DND-41 (cell line): ENCODE measurements around the gene GNS.

Experiments
- ATAC-seq: fragments of 200-7000 bp; cut with Tn5 transposase; 3 replicates; pipeline ENCODE4 v1.9.1; 2021; ENCODE audit warnings: low read depth; ENCODE audit not compliant: insufficient read depth
- DNase-seq: peaks from one replicate; pipeline ENCODE4 v3.0.0-alpha.2; 2020
- H2AFZ ChIP-seq: 2 replicates; pipeline ENCODE4 v1.6.0; 2012; ENCODE audit warnings: low read depth, low read length
- H3K27ac ChIP-seq: 2 replicates; pipeline ENCODE4 v1.5.1; 2012; ENCODE audit warnings: low read length, inconsistent platforms
- H3K27me3 ChIP-seq: fragments of 200-600 bp; sonication (generic); 2 replicates; pipeline ENCODE4 v1.6.0; 2012; ENCODE audit warnings: low read length, mild to moderate bottlenecking, inconsistent platforms; ENCODE audit not compliant: insufficient read depth, poor library complexity
- H3K36me3 ChIP-seq: 2 replicates; pipeline ENCODE4 v1.5.1; 2012; ENCODE audit warnings: low read length, inconsistent platforms; ENCODE audit not compliant: insufficient read depth
- H3K4me1 ChIP-seq: 2 replicates; pipeline ENCODE4 v1.5.1; 2012; ENCODE audit warnings: mild to moderate bottlenecking, low read length; ENCODE audit not compliant: insufficient read depth
- H3K4me2 ChIP-seq: 2 replicates; pipeline ENCODE4 v1.6.0; 2012; ENCODE audit warnings: mild to moderate bottlenecking, moderate library complexity, low read length, inconsistent platforms; ENCODE audit not compliant: insufficient read depth
- H3K4me3 ChIP-seq, 2 experiments: fragments of 200-600 bp in 1 of 2; shearing (Covaris generic) in 1 of 2; 2 replicates each; pipeline ENCODE4 v1.5.1; 2012 to 2016; ENCODE audit warnings: inconsistent platforms in 2 of 2, low read length in 2 of 2, mild to moderate bottlenecking in 2 of 2, low read depth in 1 of 2, moderate library complexity in 1 of 2
- H3K79me2 ChIP-seq: 2 replicates; pipeline ENCODE4 v1.6.0; 2012; ENCODE audit warnings: low read length, inconsistent platforms; ENCODE audit not compliant: insufficient read depth
- H3K9ac ChIP-seq: 2 replicates; pipeline ENCODE4 v1.6.0; 2012; ENCODE audit warnings: low read depth, mild to moderate bottlenecking, inconsistent platforms, low read length, moderate library complexity
- H3K9me3 ChIP-seq: 2 replicates; pipeline ENCODE4 v1.5.1; 2012; ENCODE audit warnings: low read length, moderate library complexity, mild to moderate bottlenecking, inconsistent platforms; ENCODE audit not compliant: insufficient read depth, severe bottlenecking
- H4K20me1 ChIP-seq: 2 replicates; pipeline ENCODE4 v1.6.0; 2012; ENCODE audit warnings: low read length; ENCODE audit not compliant: insufficient read depth
- EZH2 ChIP-seq: IDR thresholded peaks from 3 replicates; pipeline ENCODE4 v1.6.1; 2012; ENCODE audit warnings: borderline replicate concordance, low read depth, mild to moderate bottlenecking, moderate library complexity, low read length, inconsistent platforms; ENCODE audit not compliant: severe bottlenecking
- TF ChIP-seq, protein P1 (sequence below): IDR thresholded peaks from 2 replicates; pipeline ENCODE4 v1.5.1; 2012; ENCODE audit warnings: borderline replicate concordance, low read length, moderate library complexity, mild to moderate bottlenecking; ENCODE audit not compliant: poor library complexity, severe bottlenecking; ENCODE audit errors: extremely low read depth

The GNS gene

DNA sequence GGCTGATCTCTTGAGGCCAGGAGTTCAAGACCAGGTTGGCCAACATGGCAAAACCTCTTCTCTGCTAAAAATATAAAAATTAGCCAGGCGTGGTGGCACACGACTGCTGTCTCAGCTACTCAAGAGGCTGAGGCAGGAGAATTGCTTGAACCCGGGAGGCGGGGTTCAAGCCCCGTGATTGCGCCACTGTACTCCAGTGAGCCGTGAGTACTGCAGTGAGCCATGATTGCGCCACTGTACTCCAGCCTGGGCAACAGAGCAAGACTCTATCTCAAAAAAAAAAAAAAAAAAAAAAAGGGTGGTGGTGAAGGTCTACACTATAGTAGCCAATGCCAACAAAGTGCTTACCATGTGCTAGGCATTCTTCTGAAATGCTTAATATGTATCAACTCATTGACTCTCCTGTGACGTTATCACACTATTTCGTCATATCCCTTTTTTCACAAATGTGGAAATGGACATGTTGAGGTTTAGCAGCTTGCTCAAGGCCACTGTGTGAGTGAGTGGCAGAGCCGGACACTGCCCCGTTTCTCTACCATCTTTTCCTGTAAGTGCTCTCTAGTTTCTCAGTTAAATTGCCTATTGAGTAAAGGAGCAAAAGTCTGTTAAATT lies 59.6 kb downstream of the GNS start:
- H3K27me3 ChIP-seq: no peaks in the 10 kb centered on the region
- ATAC-seq: no peak
- H3K79me2 ChIP-seq: no peaks in the 10 kb centered on the region
- no peaks in the 10 kb centered on the region for H3K9me3 ChIP-seq
- no peaks in the 10 kb centered on the region for H4K20me1 ChIP-seq
- H3K4me1 ChIP-seq: peaks cover 14% of the 10 kb centered on the region; the same call in 1 of the 2 replicates
- no peak for TF ChIP-seq EZH2
- TF ChIP-seq, protein P1, sequence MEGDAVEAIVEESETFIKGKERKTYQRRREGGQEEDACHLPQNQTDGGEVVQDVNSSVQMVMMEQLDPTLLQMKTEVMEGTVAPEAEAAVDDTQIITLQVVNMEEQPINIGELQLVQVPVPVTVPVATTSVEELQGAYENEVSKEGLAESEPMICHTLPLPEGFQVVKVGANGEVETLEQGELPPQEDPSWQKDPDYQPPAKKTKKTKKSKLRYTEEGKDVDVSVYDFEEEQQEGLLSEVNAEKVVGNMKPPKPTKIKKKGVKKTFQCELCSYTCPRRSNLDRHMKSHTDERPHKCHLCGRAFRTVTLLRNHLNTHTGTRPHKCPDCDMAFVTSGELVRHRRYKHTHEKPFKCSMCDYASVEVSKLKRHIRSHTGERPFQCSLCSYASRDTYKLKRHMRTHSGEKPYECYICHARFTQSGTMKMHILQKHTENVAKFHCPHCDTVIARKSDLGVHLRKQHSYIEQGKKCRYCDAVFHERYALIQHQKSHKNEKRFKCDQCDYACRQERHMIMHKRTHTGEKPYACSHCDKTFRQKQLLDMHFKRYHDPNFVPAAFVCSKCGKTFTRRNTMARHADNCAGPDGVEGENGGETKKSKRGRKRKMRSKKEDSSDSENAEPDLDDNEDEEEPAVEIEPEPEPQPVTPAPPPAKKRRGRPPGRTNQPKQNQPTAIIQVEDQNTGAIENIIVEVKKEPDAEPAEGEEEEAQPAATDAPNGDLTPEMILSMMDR: no peak
- no peak for DNase-seq
- no peak overlapping the region for H3K27ac ChIP-seq
- H3K4me3 ChIP-seq: no peak overlapping the region
- no peak overlapping the region for H2AFZ ChIP-seq
- no peak overlapping the region for H3K4me2 ChIP-seq
- H3K9ac ChIP-seq: no peak overlapping the region
- peaks cover 10% of the 10 kb centered on the region for H3K36me3 ChIP-seq

DNA sequence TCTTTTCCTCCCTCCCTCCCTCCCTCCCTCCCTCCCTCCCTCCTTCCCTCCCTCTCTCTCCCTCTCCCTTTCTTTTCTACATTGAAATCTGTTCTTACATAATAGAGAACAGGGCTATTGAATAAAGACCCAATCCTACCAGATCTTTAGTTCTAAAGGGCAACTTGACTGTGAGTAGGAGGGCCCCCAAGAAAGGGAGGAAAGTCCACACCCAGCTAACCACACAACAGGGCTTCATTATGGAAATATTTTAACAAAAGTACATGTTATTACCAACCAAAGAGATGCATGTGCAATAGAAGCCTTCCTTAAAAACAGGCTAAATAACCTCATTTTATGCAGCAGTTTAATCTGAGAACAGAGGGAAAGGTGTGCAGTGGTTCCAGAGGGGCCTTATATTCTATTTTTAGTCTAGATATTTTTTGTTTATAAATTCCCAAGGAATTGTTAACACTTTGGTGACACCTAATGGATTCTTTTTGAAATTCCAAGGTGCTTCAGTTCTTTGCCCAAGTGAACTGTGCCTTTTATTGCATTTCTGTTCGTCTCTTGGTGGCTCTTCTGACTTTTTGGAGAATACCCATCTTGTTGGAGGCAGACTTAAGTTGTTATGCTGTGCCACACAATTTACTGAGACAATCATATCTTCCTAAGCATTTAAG lies 63.0 kb downstream of the GNS start:
- DNase-seq: no peak
- no peak overlapping the region for H3K27ac ChIP-seq

DNA sequence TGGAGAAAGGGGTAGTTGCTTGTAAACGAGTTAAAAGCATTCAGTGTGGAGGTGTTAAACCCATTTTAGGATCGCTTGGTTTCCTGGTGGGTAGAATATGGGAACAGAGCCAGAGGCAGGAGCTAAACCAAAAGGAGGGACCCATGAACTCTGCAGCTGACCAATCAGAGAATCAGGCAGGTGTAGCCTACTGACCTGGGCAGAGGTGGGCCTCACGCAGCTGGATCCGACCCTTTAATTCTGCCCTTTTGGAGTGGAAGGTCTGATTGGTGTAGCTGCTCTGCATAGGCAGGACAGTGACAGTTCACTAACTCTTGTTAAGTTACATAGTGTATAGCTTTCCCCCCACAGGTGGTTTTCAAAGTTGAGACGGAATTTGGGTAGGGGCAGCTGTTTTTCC lies 63.7 kb downstream of the GNS start:
- H3K27me3 ChIP-seq: no peaks in the 10 kb centered on the region
- TF ChIP-seq EZH2: no peak
- TF ChIP-seq, protein P1: no peak
- ATAC-seq (no peak), DNase-seq (no peak)
- H3K4me3 ChIP-seq: no peak overlapping the region
- no peaks in the 10 kb centered on the region for H4K20me1 ChIP-seq
- H3K27ac ChIP-seq: no peak overlapping the region
- H3K9ac ChIP-seq: no peak overlapping the region
- no peaks in the 10 kb centered on the region for H3K9me3 ChIP-seq
- H3K36me3 ChIP-seq: peaks cover 35% of the 10 kb centered on the region
- H3K4me2 ChIP-seq: no peak overlapping the region
- H3K79me2 ChIP-seq: no peaks in the 10 kb centered on the region
- H3K4me1 ChIP-seq: peaks cover 5% of the 10 kb centered on the region; the same call in 1 of the 2 replicates
- H2AFZ ChIP-seq: no peak overlapping the region

More for the DNA sequence above, 63.0 kb downstream of the GNS start:
- Histone ChIP-seq H3K9ac (no peak overlapping the region), H3K79me2 (no peaks in the 10 kb centered on the region), H3K4me3 (no peak overlapping the region), H2AFZ (no peak overlapping the region), H3K36me3 (peaks cover 33% of the 10 kb centered on the region), H3K4me2 (no peak overlapping the region), H3K4me1 (peaks cover 11% of the 10 kb centered on the region; the same call in 1 of the 2 replicates), H4K20me1 (no peaks in the 10 kb centered on the region), H3K27me3 (no peaks in the 10 kb centered on the region), H3K9me3 (no peaks in the 10 kb centered on the region)
- ATAC-seq: no peak
- no peak for TF ChIP-seq EZH2
- TF ChIP-seq, protein P1: peak; percentile 51
